ENCODE measurements around the gene RNU6-1. TPM values are rescaled to one million over a fixed set of nuclear protein-coding genes. Genes with fewer than 3 reads are reported as not detected.

Gene RNU6-1
- total RNA-seq, 1 donor = not detected

GRCh38 chr15:67870868-67871408 is 31.1 kb upstream of the RNU6-1 start:
- H3K4me3 ChIP-seq (ENCODE audit: low read depth, low read length) = no peak overlapping the region
- TF ChIP-seq, protein P1, sequence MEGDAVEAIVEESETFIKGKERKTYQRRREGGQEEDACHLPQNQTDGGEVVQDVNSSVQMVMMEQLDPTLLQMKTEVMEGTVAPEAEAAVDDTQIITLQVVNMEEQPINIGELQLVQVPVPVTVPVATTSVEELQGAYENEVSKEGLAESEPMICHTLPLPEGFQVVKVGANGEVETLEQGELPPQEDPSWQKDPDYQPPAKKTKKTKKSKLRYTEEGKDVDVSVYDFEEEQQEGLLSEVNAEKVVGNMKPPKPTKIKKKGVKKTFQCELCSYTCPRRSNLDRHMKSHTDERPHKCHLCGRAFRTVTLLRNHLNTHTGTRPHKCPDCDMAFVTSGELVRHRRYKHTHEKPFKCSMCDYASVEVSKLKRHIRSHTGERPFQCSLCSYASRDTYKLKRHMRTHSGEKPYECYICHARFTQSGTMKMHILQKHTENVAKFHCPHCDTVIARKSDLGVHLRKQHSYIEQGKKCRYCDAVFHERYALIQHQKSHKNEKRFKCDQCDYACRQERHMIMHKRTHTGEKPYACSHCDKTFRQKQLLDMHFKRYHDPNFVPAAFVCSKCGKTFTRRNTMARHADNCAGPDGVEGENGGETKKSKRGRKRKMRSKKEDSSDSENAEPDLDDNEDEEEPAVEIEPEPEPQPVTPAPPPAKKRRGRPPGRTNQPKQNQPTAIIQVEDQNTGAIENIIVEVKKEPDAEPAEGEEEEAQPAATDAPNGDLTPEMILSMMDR (IDR thresholded peaks at IDR 0.05; ENCODE audit: insufficient read depth, low read length) = no peak
- DNase-seq (ENCODE audit: low read depth) = no peak

DNA sequence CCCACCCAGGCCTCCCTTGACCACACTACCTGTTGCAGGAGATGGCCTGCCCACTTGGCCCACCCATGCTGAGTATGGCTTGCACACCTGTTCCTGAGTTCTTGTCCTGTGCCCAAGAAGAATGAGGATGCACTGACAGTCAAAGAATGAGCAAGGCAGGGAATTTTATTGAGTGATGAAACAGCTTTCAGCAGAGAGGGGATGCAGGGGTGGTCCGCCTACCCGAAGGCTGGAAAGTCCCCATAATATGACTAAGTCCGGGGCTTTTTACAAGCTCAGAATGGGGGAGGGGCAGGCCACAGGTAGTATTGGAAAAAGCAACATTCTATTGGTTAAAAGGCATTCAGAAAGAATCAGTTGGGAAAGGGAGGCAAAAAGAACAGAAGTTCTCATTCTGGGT is 29.9 kb upstream of the RNU6-1 start:
- H3K4me3 ChIP-seq (ENCODE audit: low read depth, low read length) = no peak overlapping the region
- DNase-seq (ENCODE audit: low read depth) = no peak
- TF ChIP-seq, protein P1 (IDR thresholded peaks at IDR 0.05; ENCODE audit: insufficient read depth, low read length) = no peak

GRCh38 chr15:67865766-67866165 is 25.9 kb upstream of the RNU6-1 start:
- H3K4me3 ChIP-seq (ENCODE audit: low read depth, low read length) = no peak overlapping the region
- DNase-seq (ENCODE audit: low read depth) = no peak
- TF ChIP-seq, protein P1 (IDR thresholded peaks at IDR 0.05; ENCODE audit: insufficient read depth, low read length) = no peak

GRCh38 chr15:67865331-67865730 is 25.5 kb upstream of the RNU6-1 start:
- no peak overlapping the region for H3K4me3 ChIP-seq (ENCODE audit: low read depth, low read length)
- peak; percentile 27 for DNase-seq (ENCODE audit: low read depth)
- TF ChIP-seq, protein P1 (IDR thresholded peaks at IDR 0.05; ENCODE audit: insufficient read depth, low read length) = no peak

DNA sequence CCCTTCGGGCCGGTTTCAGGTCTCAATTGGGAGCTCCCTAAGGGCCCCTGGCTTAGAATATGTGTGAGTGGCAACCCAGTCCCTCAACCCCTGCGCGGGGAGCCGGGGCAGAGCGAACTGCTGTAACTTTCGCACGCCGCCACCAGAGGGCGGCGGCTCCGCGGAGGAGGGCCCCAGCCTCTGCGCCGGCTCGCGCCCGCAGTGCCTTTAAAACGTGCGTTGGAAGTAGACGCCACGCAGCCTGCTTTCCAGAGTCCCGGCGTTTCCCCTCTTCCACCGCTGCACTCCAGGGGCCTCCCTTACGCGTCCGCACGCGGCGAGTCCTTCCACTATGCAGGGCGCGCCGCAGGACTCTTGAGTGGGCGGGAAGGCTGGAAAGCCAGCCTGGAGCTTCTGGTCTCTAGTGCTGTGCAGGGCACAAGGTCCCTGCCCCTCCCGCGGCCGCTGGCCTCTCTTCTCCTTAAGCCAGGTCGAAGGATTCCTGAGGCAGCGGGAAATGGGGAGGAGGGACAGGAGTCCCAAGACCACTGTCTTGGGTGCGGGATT is 23.7 kb upstream of the RNU6-1 start:
- TF ChIP-seq, protein P1 (IDR thresholded peaks at IDR 0.05; ENCODE audit: insufficient read depth, low read length) = peak; percentile 81
- peak overlapping the region; percentile 61 for H3K4me3 ChIP-seq (ENCODE audit: low read depth, low read length)
- peak; percentile 74 for DNase-seq (ENCODE audit: low read depth)

GRCh38 chr15:67862750-67863441 is 23.1 kb upstream of the RNU6-1 start:
- peak overlapping the region; percentile 54 for H3K4me3 ChIP-seq (ENCODE audit: low read depth, low read length)
- TF ChIP-seq, protein P1 (IDR thresholded peaks at IDR 0.05; ENCODE audit: insufficient read depth, low read length) = no peak
- DNase-seq (ENCODE audit: low read depth) = no peak

All from fibroblast of the aortic adventitia (primary cell).